Vagina (tissue), 2 donors: Measurements from ENCODE around the gene ANKRD2. TPM values are rescaled to one million over a fixed set of nuclear protein-coding genes. Genes with fewer than 3 reads are reported as not detected.
"Not testable (repeated sequence)": the region's sequence is repeated elsewhere in the genome, so short reads cannot be mapped to it uniquely, and the experiment has no call there.

Experiments
- DNase-seq, 2 donors: peaks; one replicate each; pipeline ENCODE4 v3.0.0-alpha.2; 2017; ENCODE audit errors: extremely low spot score in 2 of 2
- H3K27ac ChIP-seq: fragments of 200-600 bp; sonication (generic); one replicate; pipeline ENCODE4 v1.5.1; 2019
- H3K27me3 ChIP-seq: fragments of 200-600 bp; sonication (generic); one replicate; pipeline ENCODE4 v1.5.1; 2019
- H3K36me3 ChIP-seq, 2 donors: fragments of 200-600 bp; sonication (generic); one replicate each; pipeline ENCODE4 v1.5.1; 2017 to 2019
- H3K4me1 ChIP-seq: fragments of 200-600 bp; sonication (generic); one replicate; pipeline ENCODE4 v1.5.1; 2019
- H3K4me3 ChIP-seq, 2 donors: fragments of 200-600 bp; sonication (generic); 1 replicate in 1 of 2; 2 replicates in 1 of 2; pipeline ENCODE4 v1.5.1; 2016 to 2019
- H3K9me3 ChIP-seq: fragments of 200-600 bp; sonication (generic); one replicate; pipeline ENCODE4 v1.5.1; 2019
- CTCF ChIP-seq, 3 experiments: fragments of 450-650 bp in 2 of 3; fragments of 200-600 bp in 1 of 3; sonication (generic) in 1 of 3; IDR thresholded peaks; one replicate each; pipeline ENCODE4 v1.5.1; 2017 to 2019; ENCODE audit warnings: antibody characterized with exemption in 3 of 3, mild to moderate bottlenecking in 2 of 3, moderate library complexity in 2 of 3
- POLR2A ChIP-seq, 2 donors: fragments of 450-650 bp; IDR thresholded peaks; one replicate each; pipeline ENCODE4 v1.6.1; 2017; ENCODE audit warnings: antibody characterized with exemption in 2 of 2, mild to moderate bottlenecking in 2 of 2, moderate library complexity in 2 of 2
- POLR2AphosphoS5 ChIP-seq, 2 donors: sonication (generic); formaldehyde crosslinking; IDR thresholded peaks; one replicate each; pipeline ENCODE4 v1.9.0; 2017; ENCODE audit warnings: antibody characterized with exemption in 2 of 2, mild to moderate bottlenecking in 2 of 2, low read depth in 1 of 2; ENCODE audit not compliant: insufficient read depth in 1 of 2
- intact Hi-C: fragments of 100-400 bp; cut with DNase I; formaldehyde crosslinking; loops from one replicate; pipeline ENCODE4 v1.15.1; 2023
- total RNA-seq: library from RNA; depleted of rRNA; stranded (reverse); fragments of >200 nt; gene quantifications from one replicate; pipeline ENCODE4 v1.2.3, GENCODE V29; 2016

ANKRD2 gene
- total RNA-seq, 1 donor from 2014 or later: not detected

- Histone ChIP-seq H3K36me3 (peaks cover 0 to 9% of the 10 kb centered on the region in 2 donors), H3K9me3 (no peaks in the 10 kb centered on the region), H3K27ac (no peak overlapping the region), H3K4me1 (peaks cover 41% of the 10 kb centered on the region), H3K27me3 (no peaks in the 10 kb centered on the region), H3K4me3 (no peak overlapping the region)
- DNase-seq: no peak
- TF ChIP-seq POLR2AphosphoS5 (IDR thresholded peaks at IDR 0.05; ENCODE audit: insufficient read depth in 1 of 2, low read depth in 1 of 2): peak in 1 of 2 donors; percentile 48
- TF ChIP-seq CTCF (IDR thresholded peaks at IDR 0.05): no peak
- no peak for TF ChIP-seq POLR2A (IDR thresholded peaks at IDR 0.05)
- intact Hi-C loops: loop anchor here (5.0 kb wide), 1 partner anchor 38 kb away; no protein-coding TSS in a partner anchor
Measured at GRCh38 chr10:97574374-97575126, 2.0 kb downstream of the ANKRD2 start.

- no peak overlapping the region for H3K4me3 ChIP-seq
- intact Hi-C loops: no loop called here
- no peak overlapping the region for H3K27ac ChIP-seq
- no peak for TF ChIP-seq CTCF (IDR thresholded peaks at IDR 0.05)
- no peak for TF ChIP-seq POLR2AphosphoS5 (IDR thresholded peaks at IDR 0.05; ENCODE audit: insufficient read depth in 1 of 2, low read depth in 1 of 2)
- TF ChIP-seq POLR2A (IDR thresholded peaks at IDR 0.05): no peak
- H3K9me3 ChIP-seq: no peaks in the 10 kb centered on the region
- H3K4me1 ChIP-seq: peaks cover 36% of the 10 kb centered on the region
- H3K27me3 ChIP-seq: no peaks in the 10 kb centered on the region
- peaks cover 0 to 3% of the 10 kb centered on the region in 2 donors for H3K36me3 ChIP-seq
- DNase-seq: no peak
Measured at GRCh38 chr10:97575127-97575668, 2.6 kb downstream of the ANKRD2 start.

- intact Hi-C loops, H3K4me3 ChIP-seq, H3K27me3 ChIP-seq, DNase-seq, H3K27ac ChIP-seq, H3K36me3 ChIP-seq, H3K9me3 ChIP-seq: not testable (repeated sequence)
- H3K4me1 ChIP-seq: peaks cover 23% of the 10 kb centered on the region
Measured at GRCh38 chr10:97576487-97576886, 3.9 kb downstream of the ANKRD2 start.

GRCh38 chr10:97577701-97578100 lies 5.1 kb downstream of the ANKRD2 start:
- H3K27me3 ChIP-seq: no peaks in the 10 kb centered on the region
- H3K9me3 ChIP-seq: no peaks in the 10 kb centered on the region
- TF ChIP-seq POLR2A (IDR thresholded peaks at IDR 0.05): no peak
- TF ChIP-seq CTCF (IDR thresholded peaks at IDR 0.05): no peak
- TF ChIP-seq POLR2AphosphoS5 (IDR thresholded peaks at IDR 0.05; ENCODE audit: insufficient read depth in 1 of 2, low read depth in 1 of 2): no peak
- peaks cover 14% of the 10 kb centered on the region for H3K4me1 ChIP-seq
- H3K36me3 ChIP-seq: no peaks in the 10 kb centered on the region
- no peak overlapping the region for H3K27ac ChIP-seq
- intact Hi-C loops: no loop called here
- H3K4me3 ChIP-seq: no peak overlapping the region
- DNase-seq: no peak

GRCh38 chr10:97578171-97578844 lies 5.7 kb downstream of the ANKRD2 start:
- intact Hi-C loops: no loop called here
- Histone ChIP-seq H3K4me1 (peaks cover 8% of the 10 kb centered on the region), H3K4me3 (no peak overlapping the region)

More at GRCh38 chr10:97578171-97578844, 5.7 kb downstream of the ANKRD2 start:
- H3K27ac ChIP-seq: no peak overlapping the region
- DNase-seq: no peak
- no peaks in the 10 kb centered on the region for H3K9me3 ChIP-seq
- no peak for TF ChIP-seq POLR2AphosphoS5 (IDR thresholded peaks at IDR 0.05; ENCODE audit: insufficient read depth in 1 of 2, low read depth in 1 of 2)
- TF ChIP-seq CTCF (IDR thresholded peaks at IDR 0.05): no peak
- no peak for TF ChIP-seq POLR2A (IDR thresholded peaks at IDR 0.05)
- H3K27me3 ChIP-seq: no peaks in the 10 kb centered on the region
- no peaks in the 10 kb centered on the region for H3K36me3 ChIP-seq
